Measurements from ENCODE around the gene AAGAB. TPM values are rescaled to one million over a fixed set of nuclear protein-coding genes. Genes with fewer than 3 reads are reported as not detected.

AAGAB gene
- total RNA-seq, 4 donors from 2014 or later, result 19.1 to 36.5 (median 27.6) TPM

DNA sequence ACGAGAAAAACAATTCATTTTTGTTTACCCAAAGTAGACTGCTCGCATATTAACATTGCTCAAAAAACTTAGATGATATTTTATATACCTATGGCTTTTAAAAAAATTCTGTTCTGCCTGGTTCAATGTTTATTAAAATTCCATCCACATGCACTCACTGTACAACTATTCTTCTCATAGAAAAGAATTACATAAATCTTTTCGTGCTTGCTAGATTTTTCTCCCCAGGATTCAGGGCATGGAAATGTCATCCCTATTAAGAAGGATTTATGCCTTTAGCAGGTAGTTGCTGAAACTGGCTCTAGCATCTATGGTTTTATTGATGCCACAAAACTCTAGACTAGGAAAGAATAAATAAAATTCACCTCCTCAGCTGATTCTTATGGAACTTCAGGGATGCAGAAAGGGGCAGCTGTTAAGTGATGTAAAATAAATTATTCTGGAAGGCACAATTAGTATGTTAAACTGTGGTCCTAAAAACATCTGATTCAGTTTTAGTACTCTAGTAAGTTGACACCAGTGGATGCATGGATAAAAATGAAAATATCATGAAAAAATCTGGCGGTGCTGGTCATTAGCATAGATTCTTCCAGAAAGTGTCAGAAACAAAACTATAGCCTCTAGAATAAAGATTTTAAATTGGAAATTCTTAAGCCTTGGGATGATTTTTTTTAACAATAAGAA, 41.6 kb downstream of the AAGAB start:
- Histone ChIP-seq H3K36me3 (peaks cover 2 to 13% of the 10 kb centered on the region in 2 donors), H3K27me3 (no peaks in the 10 kb centered on the region), H3K9me3 (no peaks in the 10 kb centered on the region), H3K4me3 (no peak overlapping the region), H3K27ac (no peak overlapping the region), H3K4me1 (peaks cover 0 to 12% (median 0%) of the 10 kb centered on the region in 3 donors)
- ATAC-seq, result no peak
- WGBS, 2 donors (ENCODE audit: low coverage in 1 of 2), result 60 to 82% methylated on average over 4 of the region's 4 CpGs
- TF ChIP-seq POLR2A (IDR thresholded peaks at IDR 0.05), result no peak
- no peak for TF ChIP-seq POLR2AphosphoS5 (IDR thresholded peaks at IDR 0.05)
- TF ChIP-seq EP300 (IDR thresholded peaks at IDR 0.05), result no peak
- TF ChIP-seq CTCF (IDR thresholded peaks at IDR 0.05), result no peak

- no peak for ATAC-seq
- Histone ChIP-seq H3K27ac (no peak overlapping the region), H3K27me3 (no peaks in the 10 kb centered on the region), H3K9me3 (no peaks in the 10 kb centered on the region), H3K4me1 (peaks cover 0 to 12% (median 0%) of the 10 kb centered on the region in 3 donors), H3K36me3 (peaks cover 2 to 26% of the 10 kb centered on the region in 2 donors), H3K4me3 (no peak overlapping the region)
- TF ChIP-seq POLR2AphosphoS5 (IDR thresholded peaks at IDR 0.05) (no peak), POLR2A (IDR thresholded peaks at IDR 0.05) (no peak), EP300 (IDR thresholded peaks at IDR 0.05) (no peak), CTCF (IDR thresholded peaks at IDR 0.05) (no peak)
- 93 to 96% methylated on average over 3 to 5 of the region's 5 CpGs for WGBS, 2 donors (ENCODE audit: low coverage in 1 of 2)
Measured at GRCh38 chr15:67210555-67211168, 43.8 kb downstream of the AAGAB start.

DNA sequence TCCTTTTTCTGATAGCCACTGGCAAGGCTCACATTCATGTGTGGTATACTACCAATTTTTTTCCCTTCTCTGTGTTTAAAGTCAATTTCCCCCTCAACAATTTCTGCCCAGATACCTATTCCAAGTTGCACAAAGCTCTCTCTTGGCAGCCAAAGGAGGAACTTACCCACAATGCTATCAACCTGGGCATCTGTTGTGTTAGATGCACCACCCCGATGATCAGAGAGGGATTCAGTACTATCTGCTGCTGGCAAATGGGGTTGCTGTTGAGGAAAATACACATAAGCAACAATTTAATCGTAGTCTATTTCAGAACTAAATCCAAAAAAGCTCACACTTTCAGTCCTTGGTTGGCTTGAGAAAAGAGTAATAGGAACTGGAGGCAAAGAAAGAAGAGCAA, 46.1 kb downstream of the AAGAB start:
- H3K4me3 ChIP-seq, result no peak overlapping the region
- H3K9me3 ChIP-seq, result no peaks in the 10 kb centered on the region
- 97% methylated on average over 2 of the region's 2 CpGs; no CpG with 5 or more reads in 1 of the 2 donors for WGBS, 2 donors (ENCODE audit: low coverage in 1 of 2)
- ATAC-seq, result no peak
- peaks cover 2 to 38% of the 10 kb centered on the region in 2 donors for H3K36me3 ChIP-seq
- H3K27me3 ChIP-seq, result no peaks in the 10 kb centered on the region
- H3K4me1 ChIP-seq, result peaks cover 0 to 12% (median 0%) of the 10 kb centered on the region in 3 donors
- TF ChIP-seq POLR2AphosphoS5 (IDR thresholded peaks at IDR 0.05) (no peak), CTCF (IDR thresholded peaks at IDR 0.05) (no peak), POLR2A (IDR thresholded peaks at IDR 0.05) (no peak), EP300 (IDR thresholded peaks at IDR 0.05) (no peak)
- H3K27ac ChIP-seq, result no peak overlapping the region

DNA sequence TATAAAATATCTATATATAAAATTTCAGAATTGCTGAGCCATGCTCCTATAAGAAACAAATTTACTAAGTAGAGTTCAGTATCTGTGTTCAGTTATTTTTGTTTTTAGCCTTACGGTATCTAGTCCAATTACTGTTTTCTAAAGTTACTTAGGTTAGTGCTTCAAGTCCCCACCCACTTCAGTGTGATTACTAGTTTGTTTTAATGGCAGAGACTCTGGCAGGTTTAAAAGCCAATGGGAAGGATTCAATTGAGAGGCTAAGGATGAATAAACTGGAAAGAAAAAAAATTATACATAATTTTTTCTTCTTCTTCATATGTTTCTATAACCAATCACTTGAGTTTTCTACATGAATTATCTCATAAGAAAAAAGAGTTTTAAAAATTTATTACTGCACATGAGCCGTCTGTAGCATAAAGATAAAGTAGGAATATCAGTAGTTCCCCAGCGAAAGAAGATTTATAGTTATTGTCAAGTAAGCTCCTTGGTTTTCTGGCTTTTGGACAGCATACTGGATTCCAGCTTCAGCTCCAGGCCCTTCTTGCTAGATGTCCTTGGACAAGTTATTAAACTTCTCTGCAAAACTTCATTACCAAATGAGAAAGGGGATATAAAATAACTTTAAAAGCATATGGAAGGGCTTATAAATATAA, 46.8 kb downstream of the AAGAB start:
- ATAC-seq, result no peak
- Histone ChIP-seq H3K36me3 (peaks cover 2 to 44% of the 10 kb centered on the region in 2 donors), H3K27ac (no peak overlapping the region), H3K4me1 (peaks cover 0 to 4% (median 0%) of the 10 kb centered on the region in 3 donors), H3K27me3 (no peaks in the 10 kb centered on the region), H3K9me3 (no peaks in the 10 kb centered on the region), H3K4me3 (no peak overlapping the region)
- TF ChIP-seq EP300 (IDR thresholded peaks at IDR 0.05), result no peak
- no peak for TF ChIP-seq POLR2AphosphoS5 (IDR thresholded peaks at IDR 0.05)
- TF ChIP-seq CTCF (IDR thresholded peaks at IDR 0.05), result no peak
- WGBS, 2 donors (ENCODE audit: low coverage in 1 of 2), result 90 to 96% methylated on average over 3 of the region's 3 CpGs

Measured in gastroesophageal sphincter (tissue), 4 donors.